Mucosa of gallbladder (tissue), 1 donor: Measurements from ENCODE around the gene CD200R1. TPM values are rescaled to one million over a fixed set of nuclear protein-coding genes. Genes with fewer than 3 reads are reported as not detected.
"Not testable (repeated sequence)": the region's sequence is repeated elsewhere in the genome, so short reads cannot be mapped to it uniquely, and the experiment has no call there.

Source experiments
- DNase-seq: peaks from one replicate; pipeline ENCODE4 v3.0.0-alpha.2; 2020; ENCODE audit warnings: low spot score
- total RNA-seq: library from RNA; stranded (reverse); gene quantifications from one replicate; pipeline ENCODE4 v1.2.1, GENCODE V29; 2021
- donor health status: DM: no; HTN: no; CAD: no.

Gene CD200R1
- total RNA-seq, 1 donor from 2014 or later, result 1.5 TPM

DNA sequence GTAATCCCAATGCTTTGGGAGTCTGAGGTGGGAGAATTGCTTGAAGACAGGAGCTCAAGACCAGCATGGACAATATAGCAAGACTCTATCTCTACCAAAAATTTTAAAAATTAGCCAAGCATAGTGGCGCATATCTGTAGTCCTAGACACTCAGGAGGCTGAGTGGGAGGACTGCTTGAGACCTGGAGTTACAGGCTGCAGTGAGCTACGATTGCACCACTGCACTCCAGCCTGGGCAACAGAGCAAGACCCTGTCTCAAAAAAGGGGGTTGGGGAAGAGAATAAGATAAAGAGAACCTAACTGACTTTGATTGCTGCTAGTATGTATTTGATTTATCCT lies 755 bp downstream of the CD200R1 start:
- no peak for DNase-seq

DNA sequence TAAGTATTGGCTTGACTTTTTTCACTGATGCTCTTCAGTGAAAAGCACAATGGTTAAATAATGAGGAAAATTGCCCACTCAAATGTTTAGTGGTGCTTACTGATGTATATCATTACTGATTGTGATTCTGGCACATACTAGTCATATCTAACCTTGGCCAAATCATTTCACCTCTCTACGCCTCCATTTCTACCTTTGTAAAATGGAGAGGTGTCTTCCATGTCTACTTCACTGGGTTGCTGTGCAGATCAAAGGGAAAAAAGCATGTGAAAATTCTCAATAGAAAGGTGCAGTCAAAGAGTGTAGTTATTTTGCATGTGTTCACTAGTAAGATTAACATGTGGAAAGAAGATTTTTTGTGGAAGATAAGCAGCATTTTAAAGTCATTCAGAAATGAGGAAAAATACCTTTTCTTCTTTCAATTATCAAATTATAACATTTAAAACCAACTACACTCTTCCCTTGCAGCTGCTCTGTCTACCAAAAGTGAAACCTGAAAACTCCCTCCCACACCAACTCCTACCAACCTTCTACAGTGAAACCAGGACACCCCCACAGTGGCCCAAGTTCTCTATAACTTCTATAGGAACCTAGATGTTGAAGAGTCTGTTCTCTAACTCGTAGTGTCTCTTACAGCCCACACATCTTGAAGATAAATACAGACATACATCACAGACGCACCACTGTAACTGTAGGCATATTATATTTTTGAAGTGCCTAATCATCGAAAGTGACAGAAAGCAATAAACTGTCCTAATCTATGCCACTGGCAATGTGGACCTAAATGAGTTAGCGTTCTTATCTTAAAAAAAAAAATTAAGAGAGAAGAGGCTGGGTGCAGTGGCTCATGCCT lies 1.4 kb downstream of the CD200R1 start:
- no peak for DNase-seq

DNA sequence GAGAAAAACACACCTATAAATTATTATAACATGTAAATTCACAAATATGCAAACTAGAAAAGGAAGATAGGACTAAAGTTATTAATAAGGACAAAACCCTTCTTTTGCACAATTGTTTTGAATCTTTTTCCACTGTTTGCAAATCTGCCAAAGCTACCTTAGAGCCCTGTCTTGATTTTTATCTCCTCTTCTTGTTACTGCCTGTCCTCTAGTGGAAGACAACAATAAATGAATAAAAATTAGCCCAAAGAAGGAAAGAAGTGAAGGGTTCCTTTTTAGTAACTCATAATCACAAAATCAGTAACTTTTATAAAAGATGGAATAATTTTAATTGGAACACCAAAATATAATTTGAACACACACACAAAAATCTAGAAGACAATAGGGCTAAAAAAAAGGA lies 2.7 kb downstream of the CD200R1 start:
- no peak for DNase-seq

DNA sequence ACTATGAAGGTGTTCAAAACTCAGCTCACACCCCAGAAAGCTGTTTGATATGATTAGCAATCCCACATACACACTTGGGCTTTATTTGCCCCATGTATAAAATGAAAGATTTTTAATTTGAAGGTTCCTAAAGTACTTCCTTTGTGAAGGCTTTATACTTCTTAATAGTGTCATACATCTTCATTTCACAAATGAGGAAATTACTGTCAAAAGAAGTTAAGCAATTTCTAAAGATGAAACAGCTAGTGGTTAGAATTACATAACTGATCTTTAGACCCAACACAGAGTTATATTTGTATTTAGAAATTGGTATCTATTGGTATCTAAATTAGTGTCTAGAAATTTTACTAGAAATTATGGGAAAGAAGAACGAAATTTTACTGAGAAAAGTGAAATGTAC lies 7.1 kb downstream of the CD200R1 start:
- no peak for DNase-seq

DNA sequence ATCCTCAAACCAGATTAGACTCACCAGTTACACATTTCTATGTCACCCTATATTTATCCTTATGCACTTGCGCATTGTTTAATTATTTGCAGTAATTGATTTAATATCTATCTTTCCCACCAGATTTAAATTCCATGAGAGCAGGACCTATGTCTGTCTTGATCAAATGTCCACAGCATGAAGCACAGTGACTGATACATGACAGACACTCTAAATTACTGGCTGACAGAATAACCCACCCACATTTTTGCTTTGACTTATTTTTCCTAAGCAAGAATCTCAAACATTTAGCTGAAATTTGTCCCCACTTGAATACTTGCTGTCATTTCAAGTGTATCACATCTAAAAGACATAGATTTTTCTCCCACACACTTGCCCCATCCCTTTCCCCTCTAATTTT lies 7.5 kb downstream of the CD200R1 start:
- DNase-seq, result no peak

DNA sequence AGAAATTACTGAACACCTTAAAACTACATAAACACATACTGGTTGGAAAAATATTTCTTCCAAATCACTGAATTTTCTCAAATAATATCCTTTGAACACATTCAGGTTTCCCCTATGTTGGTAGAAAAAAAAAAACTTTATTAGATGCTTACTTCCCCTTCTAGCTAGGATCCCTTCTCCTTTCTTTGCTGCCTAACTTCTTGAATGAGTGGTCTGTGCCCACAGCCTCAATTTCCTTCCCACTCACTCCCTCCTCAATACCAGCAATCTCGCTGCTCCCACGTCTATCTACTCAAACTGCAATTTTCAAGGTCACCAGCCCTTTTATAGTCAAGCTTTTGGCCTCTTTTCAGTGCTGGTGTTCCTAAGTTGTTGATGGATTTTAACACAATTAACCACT lies 8.3 kb downstream of the CD200R1 start:
- no peak for DNase-seq

DNA sequence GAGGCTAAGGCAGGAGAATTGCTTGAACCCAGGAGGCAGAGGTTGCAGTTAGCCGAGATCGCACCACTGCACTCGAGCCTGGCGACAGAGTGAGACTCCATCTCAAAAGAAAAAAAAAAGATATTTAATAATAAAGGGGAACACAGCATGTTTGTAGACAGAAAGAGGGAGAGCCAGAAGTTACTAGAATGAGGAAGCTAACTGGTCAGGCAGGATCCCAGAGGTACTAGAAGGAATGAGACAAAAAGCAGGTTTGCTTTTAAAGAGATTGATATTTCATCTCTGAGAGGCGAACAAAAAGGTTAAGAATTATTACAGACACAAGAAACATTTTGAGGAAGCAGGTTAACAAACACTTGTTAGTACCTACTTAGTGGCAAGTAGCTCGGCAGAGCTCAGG lies 9.2 kb downstream of the CD200R1 start:
- DNase-seq, result no peak

DNA sequence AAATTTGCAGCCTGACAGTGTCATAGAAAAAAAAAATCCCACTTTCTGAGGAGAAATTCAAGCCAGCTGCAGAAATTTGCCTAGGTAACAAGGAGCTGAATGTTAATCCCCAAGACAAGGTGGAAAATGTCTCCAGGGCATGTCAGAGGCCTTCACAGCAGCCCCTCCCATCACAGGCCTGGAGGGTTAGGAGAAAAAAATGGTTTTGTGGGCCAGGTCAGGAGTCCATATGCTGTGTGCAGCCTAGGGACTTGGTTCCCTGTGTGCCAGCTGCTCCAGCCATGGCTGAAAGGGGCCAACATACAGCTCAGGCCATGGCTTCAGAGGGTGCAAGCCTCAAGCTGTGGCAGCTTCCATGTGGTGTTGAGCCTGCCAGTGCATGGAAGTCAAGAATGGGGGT lies 11.2 kb downstream of the CD200R1 start:
- DNase-seq, result no peak

DNA sequence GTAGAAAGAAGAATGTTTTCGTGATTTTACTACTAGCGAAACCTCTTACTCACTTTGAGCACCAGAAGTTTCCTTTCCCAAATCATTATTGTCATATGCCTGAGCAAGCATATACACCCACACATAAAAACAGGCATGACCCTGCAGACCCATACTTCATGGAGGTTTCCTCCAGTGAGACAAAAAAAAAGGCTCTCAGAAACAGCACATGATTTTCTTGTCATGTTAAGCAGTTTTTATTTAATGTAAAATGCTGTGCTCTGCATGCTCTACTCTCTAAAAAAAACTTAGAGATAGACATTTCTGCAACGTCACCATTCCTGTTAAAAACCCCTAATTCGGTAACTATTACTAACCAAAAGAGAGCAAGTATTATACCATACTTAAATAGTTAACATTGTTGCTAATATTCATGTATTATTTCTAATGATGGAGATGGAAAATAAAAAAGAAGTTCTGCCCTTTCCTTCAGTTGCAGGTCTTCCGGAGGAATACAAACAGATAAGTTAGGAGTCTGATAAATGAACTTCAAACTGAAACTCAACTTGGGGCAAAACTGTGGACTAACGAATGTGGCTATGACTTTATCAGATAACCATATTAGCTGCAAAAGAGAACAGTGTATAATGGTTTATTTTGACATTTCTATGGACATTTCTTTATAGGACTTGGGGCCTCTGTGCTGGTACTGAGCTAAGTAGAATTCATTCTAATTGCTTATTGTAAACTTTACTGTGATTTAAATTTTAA lies 15.9 kb downstream of the CD200R1 start:
- no peak for DNase-seq

DNA sequence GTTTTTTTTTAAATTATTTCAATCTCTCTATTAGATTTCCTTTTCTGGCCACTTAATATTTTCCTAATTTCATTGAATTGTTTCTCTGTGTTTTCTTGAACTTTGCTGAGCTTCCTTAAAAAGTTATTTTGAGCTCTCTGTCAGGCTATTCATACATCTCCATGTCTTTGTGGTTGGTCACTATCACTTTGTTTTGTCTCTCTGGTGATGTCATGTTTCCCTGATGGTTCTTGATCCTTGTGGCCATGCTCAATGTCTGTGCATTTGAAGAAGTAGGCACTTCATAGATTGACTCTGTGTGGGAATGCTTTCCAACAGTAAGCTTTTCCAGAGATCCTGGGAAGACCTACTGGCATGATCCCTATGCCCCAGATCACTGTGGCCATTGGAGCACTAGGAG lies 18.6 kb downstream of the CD200R1 start:
- no peak for DNase-seq

DNA sequence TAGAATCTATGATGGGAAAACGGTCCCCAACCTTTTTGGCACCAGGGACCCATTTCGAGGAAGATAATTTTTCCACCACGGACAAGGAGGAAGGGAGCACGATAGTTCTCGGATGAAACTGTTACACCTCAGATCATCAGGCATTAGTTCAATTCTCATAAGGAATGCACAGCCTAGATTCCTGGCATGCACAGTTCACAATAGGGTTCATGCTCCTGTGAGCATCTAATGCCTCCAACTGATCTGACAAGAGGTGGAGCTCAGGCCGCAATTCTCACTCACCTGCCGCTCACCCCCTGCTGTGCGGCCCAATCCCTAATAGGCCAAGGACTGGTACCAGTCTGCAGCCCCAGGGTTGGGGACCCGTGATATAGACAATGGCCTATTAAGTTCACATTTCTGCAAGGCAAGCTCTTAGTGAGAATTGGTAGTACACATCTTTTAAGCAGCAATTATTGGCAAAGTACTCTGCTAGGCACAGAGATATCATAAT lies 26.5 kb downstream of the CD200R1 start:
- no peak for DNase-seq

DNA sequence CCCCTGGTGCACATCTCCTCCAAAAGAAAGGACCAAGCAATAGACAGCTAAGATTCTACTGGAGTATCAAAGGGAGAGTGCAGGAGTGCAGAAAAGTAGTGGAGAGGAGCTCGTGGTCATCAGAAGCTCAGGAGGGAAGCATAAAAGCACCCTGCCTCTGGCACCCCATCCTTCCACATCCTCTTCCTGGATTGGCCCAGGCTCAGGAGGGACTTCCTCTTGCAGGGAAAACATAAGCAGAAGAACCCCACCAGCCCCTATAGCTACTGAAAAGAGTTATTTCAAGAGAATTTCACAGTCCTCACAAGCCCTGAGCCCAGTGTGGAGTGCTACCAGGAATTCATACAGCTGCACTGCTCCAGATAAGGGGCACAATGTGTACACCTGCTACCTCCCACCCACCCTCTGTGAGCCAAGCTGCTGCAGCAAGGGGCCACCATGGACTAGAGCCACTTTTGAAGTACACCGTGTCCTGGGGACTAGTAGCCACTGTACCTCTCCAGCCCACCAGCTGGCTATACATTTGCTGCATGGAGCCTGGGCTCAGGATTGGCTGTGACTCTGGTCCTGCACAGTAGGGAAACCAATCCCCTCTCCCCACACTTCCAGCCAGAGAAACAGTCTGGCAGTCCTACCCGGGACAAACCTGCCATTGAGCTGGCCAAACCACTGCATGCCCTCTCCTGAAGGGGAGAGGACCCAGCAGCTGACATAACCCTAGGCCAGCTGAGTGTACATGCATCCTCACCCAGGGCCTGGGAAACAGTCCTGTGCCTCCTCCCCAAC lies 43.0 kb downstream of the CD200R1 start:
- no peak for DNase-seq

DNA sequence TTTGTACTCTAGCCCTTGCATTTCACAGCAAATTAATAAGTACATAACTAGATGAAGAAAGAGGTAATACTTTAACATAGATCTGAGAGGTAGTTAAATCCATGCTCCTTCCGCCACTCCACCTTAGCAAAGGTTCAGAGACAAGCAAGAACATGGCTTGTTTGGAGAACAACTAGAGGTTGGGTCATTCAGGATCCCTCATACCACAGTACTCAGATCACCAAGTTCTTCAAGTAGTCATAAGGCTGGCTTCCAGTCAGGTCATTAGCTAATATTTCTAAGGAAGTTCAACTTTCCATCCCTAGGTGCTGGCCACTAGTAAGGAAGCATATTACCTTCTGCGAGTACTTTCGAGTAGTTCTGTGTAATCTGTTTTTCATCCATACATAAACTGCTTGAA lies 44.1 kb downstream of the CD200R1 start:
- DNase-seq, result no peak

DNA sequence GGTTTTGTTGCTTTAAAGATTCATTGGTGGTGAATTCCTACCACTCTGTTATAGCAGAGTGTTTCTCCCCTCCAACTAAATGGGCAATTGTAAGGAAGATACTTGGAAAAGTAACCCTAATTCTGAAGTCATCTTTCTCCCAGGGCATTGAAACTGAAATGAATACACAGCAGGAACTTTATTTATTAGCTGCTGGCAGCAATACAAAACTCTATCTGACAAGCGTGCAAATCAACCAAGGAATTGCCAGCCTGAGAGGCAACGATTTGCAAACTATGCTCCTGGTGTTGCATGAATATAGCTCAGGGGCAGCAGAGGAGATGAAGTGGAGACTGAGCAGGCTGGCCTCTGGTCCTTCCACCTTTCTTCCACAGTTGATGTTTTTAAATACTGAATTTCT lies 48.9 kb downstream of the CD200R1 start:
- DNase-seq, result no peak

DNA sequence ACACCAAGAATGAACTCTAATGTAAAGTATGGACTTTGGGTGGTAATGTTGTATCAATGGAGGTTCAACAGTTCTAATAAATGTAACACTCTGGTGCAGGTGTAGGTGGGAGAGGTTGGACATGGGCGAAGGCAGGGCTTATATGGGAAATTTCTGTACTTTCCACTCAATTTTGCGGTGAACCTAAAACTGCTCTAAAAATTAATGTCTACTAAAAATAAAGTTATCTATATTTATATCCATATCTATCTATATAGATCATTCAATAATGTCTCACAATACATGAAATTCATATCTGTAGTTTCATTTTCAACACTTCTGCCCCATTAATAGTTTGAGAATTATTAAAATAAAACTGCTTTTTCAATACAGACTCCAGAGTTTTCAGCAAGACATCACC lies 49.3 kb downstream of the CD200R1 start:
- DNase-seq, result no peak

DNA sequence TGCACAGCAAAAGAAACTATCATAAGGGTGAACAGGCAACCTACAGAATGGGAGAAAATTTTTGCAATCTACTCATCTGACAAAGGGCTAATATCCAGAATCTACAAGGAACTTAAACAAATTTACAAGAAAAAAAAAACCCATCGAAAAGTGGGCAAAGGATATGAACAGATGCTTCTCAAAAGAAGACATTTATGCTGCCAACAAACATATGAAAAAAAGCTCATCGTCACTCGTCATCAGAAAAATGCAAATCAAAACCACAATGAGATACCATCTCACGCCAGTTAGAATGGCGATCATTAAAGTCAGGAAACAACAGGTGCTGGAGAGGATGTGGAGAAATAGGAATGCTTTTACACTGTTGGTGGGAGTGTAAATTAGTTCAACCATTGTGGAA lies 55.4 kb downstream of the CD200R1 start:
- DNase-seq, result not testable (repeated sequence)

DNA sequence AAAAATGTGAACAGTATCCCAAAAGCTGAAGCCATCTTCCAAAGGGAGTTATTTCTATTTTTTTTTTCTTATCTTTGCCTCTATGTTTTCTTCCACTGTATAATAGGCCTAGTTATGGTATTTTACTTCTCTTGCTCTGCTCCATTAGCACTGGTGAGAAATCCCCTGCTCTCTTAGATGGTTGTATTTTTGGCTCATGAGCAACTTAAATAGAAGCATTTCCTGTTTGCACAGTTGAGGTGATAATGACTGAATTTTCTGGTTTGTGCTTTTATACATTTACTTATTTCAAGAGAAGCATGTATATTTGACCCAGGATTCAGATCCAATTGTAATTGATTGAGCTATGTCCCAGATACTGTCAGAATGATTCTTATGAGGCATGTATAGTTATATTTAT lies 66.7 kb downstream of the CD200R1 start:
- DNase-seq, result no peak

DNA sequence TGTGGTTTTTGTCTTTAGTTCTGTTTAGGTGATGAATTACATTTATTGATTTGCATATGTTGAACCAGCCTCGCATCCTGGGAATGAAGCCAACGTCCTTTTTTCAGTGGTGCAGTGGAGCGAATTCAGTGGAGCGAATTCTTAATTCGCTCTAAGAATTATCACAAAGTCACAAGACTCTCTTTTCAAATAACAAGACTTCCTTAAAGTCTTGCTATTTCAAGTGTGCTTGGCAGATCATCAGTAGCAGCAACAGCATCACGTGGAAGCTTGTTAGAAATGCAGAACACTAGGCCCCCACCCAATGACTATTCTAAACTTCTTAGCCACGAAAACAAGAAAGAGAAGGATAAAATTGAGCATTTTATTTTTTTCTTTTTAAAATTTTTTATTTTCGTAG lies 70.1 kb downstream of the CD200R1 start:
- DNase-seq, result no peak

DNA sequence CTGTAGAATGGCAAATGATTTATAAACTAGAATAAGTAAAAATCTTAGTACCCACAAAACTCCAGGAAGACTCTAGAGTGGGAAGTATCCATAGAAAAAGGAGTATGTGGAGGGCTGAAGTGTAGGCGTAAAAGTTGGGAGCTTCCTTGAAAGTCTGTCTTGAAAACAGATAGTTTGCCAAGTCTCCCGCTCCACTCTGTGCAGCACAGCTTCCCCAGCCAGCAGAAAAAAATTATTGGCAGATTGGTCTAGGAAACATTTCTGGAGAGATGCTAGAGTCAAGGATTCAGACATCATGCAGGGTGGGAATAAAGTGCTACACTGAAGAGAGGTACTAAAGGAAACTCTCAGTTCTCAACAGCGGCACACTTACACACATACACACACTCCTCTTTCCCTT lies 74.8 kb downstream of the CD200R1 start:
- no peak for DNase-seq

DNA sequence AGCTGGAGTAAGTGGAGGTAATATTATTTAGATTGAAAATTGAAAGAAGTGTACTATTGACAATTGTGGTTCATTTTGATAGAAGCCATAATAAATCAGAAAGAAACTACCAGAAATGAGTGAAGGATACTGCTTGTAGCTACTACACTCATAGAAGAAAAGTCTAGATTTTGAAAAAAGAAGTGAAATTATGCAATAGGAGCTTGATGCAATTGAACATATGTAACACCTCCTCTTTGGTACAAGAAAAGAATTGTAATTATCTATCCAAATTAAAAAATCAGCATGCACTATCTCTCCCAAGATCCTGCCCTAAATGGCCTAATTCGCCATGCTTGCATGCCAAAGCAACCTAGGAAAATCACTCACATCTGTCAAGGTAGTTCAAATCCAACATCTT lies 77.1 kb downstream of the CD200R1 start:
- DNase-seq, result no peak

DNA sequence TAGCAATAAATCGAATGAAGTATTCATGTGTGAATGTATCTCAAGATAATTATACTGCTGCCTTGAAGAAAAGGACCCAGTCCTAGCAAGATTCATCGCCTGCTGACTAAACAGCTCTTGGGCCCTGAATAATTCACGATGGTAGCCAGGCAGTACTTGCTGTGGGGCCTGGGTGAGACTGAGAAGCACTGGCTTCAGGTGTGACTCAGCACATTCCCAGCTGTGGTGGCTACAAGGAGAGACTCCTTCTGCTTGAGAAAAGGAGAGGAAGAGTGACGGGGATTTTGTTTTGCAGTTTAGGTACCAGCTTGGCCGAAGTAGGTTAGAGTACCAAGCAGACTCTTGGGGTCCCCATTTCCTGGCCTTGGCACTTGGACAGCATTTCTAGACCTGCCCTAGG lies 80.6 kb downstream of the CD200R1 start:
- no peak for DNase-seq

DNA sequence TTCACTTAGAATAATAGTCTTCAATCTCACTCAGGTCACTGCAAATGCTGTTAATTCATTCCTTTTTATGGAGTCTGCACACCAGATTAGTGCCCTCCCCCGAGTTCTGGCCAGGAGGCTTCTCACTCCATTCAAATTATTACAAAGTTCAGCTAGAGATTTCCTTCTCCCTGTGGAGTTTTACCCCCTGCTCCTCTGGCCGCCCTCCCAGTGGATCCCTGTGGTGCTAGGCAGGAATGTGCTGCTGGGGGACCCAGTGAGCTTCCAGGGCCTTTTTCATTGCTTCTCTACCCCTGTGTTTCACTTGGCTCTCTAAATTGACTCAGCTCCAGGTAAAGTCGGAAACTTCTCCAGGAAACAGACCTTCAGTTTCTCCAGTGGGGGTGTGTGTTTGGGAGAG lies 85.5 kb downstream of the CD200R1 start:
- no peak for DNase-seq
